Measurements from ENCODE around the gene HCN3.

HCN3 gene

DNA sequence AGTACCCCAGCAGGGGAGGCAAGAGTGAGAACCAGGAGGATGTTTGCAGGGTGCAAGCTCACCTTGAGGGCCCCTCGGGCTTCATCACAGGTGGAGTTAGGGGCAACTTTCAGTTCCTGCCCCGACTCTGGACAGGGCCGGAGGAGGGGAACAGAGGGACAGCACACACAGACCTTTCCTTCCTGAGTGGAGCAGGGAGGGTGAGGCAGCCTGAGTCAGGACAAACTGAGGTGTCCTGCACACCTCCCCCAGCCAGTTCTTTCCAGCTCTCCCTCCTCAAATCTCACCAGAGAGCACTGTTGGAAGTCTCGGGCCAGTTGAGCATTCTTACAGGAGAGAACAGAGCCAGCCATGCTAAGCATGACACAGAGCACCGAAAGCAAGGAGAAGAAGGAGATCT, 23.5 kb upstream of the HCN3 start:
- peak overlapping the region; percentile 81 for H3K4me3 ChIP-seq (ENCODE audit: low read depth, low read length)
- DNase-seq (ENCODE audit: low read depth, low spot score) = no peak
- CTCF ChIA-PET = interaction anchor here (2.2 to 11.3 kb wide), 5 partner anchors 8 to 70 kb away, joined by 7 to 253 read pairs (median 101); partner anchors contain the start of genes CLK2, FDPS, HCN3 and RUSC1
- POLR2A ChIA-PET = no interaction called here
- TF ChIP-seq, protein P1, sequence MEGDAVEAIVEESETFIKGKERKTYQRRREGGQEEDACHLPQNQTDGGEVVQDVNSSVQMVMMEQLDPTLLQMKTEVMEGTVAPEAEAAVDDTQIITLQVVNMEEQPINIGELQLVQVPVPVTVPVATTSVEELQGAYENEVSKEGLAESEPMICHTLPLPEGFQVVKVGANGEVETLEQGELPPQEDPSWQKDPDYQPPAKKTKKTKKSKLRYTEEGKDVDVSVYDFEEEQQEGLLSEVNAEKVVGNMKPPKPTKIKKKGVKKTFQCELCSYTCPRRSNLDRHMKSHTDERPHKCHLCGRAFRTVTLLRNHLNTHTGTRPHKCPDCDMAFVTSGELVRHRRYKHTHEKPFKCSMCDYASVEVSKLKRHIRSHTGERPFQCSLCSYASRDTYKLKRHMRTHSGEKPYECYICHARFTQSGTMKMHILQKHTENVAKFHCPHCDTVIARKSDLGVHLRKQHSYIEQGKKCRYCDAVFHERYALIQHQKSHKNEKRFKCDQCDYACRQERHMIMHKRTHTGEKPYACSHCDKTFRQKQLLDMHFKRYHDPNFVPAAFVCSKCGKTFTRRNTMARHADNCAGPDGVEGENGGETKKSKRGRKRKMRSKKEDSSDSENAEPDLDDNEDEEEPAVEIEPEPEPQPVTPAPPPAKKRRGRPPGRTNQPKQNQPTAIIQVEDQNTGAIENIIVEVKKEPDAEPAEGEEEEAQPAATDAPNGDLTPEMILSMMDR (IDR thresholded peaks at IDR 0.05; ENCODE audit: insufficient read depth, low read length, missing control alignments) = no peak

DNA sequence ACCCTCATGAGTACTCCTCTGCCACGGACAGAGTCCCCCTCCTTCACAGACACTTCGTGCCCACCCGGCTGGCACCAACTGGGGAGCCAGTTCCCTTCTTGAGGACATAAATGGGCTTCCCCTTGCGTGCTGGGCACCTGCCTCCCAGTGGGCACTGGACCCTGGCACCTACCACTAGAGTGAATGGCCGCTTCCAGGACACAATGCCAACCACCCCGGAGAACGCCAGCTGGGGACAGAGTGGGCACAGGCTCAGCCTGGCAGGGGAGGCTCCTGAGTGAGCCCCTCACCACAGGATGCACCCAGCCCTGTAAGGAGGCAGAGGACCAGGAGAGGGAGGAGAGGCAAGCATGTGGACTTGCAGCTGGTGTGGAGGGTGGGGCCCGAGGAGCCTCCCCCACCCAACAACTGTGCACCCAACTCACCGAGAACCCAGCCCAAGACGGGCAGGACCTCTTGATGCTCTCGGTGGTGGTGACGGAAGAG, 23.0 kb upstream of the HCN3 start:
- ChIA-PET POLR2A (interaction anchor here (0.7 kb wide), 1 partner anchor 68 kb away, joined by 3 read pairs; no protein-coding TSS in a partner anchor), CTCF (interaction anchor here (2.2 to 11.3 kb wide), 4 partner anchors 9 to 69 kb away, joined by 7 to 253 read pairs (median 62); partner anchors contain the start of genes CLK2, HCN3 and RUSC1)
- peak overlapping the region; percentile 81 for H3K4me3 ChIP-seq (ENCODE audit: low read depth, low read length)
- TF ChIP-seq, protein P1 (IDR thresholded peaks at IDR 0.05; ENCODE audit: insufficient read depth, low read length, missing control alignments) = no peak
- DNase-seq (ENCODE audit: low read depth, low spot score) = no peak

DNA sequence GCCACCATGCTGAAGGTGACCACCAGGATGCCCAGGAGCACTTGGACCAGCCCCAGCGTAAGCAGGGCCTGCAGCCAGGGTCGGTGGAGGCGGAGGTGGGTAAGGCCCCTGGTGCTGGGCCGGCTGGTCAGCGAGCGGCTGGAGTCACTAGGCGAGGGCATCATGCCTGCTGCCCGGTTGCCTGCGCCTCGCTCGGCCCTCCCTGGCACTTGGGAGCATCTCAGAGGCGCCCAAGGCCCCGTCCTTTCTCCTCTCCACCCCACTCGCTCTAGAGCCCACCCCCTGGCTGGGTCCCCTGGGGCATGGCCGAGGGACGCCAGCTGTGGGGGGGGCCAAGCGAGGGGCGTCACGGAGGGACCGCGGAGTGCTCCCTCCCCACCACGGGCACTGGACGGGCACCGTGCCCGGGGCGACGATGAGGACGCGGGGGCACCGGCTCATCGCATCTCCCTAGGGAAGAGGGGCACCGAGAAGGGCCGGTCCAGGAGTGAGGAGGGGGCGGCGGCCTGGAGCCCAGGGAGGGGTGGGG, 22.5 kb upstream of the HCN3 start:
- no peak for DNase-seq (ENCODE audit: low read depth, low spot score)
- peak overlapping the region; percentile 81 for H3K4me3 ChIP-seq (ENCODE audit: low read depth, low read length)
- ChIA-PET CTCF (interaction anchor here (1.1 to 11.3 kb wide), 5 partner anchors 9 to 354 kb away, joined by 3 to 253 read pairs (median 12); partner anchors contain the start of genes CLK2, HCN3 and RUSC1), POLR2A (interaction anchor here (0.7 to 1.0 kb wide), 4 partner anchors 12 to 69 kb away, joined by 3 to 4 read pairs (median 3); no protein-coding TSS in a partner anchor)
- TF ChIP-seq, protein P1 (IDR thresholded peaks at IDR 0.05; ENCODE audit: insufficient read depth, low read length, missing control alignments) = no peak

DNA sequence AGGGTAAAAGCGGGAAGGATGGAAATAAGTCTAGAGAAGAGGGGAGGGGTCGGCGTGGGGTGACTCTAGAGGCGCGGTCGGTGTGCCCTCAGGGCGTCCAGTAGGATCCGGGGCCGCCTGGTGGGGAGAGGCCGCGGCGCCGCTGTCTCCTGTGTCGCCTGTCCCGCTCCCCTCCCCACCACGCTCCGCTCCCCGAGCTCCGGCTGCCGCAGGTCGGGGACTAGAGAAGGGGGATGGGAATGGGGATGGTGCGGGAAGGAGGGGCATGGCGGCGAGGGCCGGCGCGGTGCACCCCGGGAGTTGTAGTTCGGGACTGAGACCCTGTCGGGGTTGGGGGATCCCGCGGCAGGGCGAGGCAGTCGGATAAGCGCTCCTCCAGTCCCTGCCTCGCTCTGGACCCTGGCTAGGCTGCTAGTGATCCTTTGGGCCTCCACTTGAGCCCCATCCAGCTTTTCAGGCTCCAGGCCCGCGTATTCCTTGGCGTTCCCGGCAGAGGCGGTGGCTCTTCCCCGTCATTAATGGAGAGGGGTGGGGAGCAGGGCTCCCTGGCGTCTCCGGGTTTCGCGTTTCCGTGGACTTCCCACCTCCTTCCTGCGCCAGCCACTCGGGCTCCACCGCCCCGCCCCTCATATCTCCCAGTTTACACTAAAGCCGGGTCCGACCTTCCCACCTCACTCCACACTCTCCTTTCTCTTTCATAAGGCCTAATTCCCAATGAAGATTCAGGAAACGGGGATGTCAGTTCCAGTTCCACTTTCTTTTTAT, 21.8 kb upstream of the HCN3 start, which contains the start of gene ENTREP3:
ENTREP3 (minus strand) TSS at position 241 of the 765 bp plus-strand sequence. CDS start 606 bp downstream, outside the sequence.
- ChIA-PET CTCF (interaction anchor here (0.7 to 11.3 kb wide), 7 partner anchors 8 to 354 kb away, joined by 3 to 253 read pairs (median 7); partner anchors contain the start of genes CLK2, HCN3 and RUSC1), POLR2A (interaction anchor here (0.7 to 1.0 kb wide), 3 partner anchors 11 to 68 kb away, joined by 3 to 4 read pairs (median 3); no protein-coding TSS in a partner anchor)
- TF ChIP-seq, protein P1 (IDR thresholded peaks at IDR 0.05; ENCODE audit: insufficient read depth, low read length, missing control alignments) = no peak
- DNase-seq (ENCODE audit: low read depth, low spot score) = no peak
- peak within 1 kb of the TSS; percentile 81 for H3K4me3 ChIP-seq (ENCODE audit: low read depth, low read length)

DNA sequence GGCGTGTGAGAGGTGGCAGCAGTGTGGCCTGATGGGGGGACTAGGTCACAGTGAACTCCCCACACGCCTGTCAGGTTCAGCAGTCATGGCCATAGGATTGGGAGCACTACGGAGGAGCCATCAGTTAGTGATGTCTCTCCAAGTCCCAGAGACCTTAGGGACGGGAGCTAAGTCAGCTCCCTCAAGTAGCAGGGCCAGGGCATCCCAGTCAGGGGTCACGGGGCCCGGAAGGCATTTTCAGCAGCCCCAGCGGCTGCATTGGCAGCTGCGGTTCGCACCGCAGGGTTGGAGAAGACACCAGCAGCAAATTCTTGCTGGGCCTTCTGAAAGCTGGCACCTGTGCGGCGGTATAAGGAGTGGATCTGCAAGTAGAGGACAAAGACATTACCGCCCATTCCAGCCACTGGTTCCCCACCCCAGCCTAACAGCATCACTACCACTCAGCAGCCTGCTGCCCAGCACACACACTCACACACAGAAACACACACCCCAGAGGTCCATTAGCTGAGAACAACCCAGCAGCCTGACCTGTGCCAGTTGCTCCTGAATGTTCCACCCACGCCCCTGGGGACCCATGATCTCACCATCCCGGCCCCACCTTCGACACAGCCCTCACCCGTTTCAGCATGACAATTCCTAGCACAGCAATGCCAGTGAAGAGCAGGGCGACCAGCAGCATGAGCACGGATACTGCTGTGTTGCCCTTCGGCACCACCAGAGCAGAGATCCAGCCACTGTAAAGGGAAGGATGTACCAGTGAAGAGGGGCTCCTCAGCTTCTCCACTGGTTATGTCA, 21.0 kb upstream of the HCN3 start:
- ChIA-PET POLR2A (no interaction called here), CTCF (interaction anchor here (0.7 to 11.3 kb wide), 8 partner anchors 9 to 353 kb away, joined by 3 to 253 read pairs (median 5); partner anchors contain the start of genes CLK2, HCN3, KRTCAP2 and RUSC1)
- DNase-seq (ENCODE audit: low read depth, low spot score) = no peak
- TF ChIP-seq, protein P1 (IDR thresholded peaks at IDR 0.05; ENCODE audit: insufficient read depth, low read length, missing control alignments) = no peak
- H3K4me3 ChIP-seq (ENCODE audit: low read depth, low read length) = peak overlapping the region; percentile 81
